Esophagus muscularis mucosa (tissue), 4 donors: ENCODE results near the gene FAM209B. TPM values are rescaled to one million over a fixed set of nuclear protein-coding genes. Genes with fewer than 3 reads are reported as not detected.
"Not testable (repeated sequence)": the region's sequence is repeated elsewhere in the genome, so short reads cannot be mapped to it uniquely, and the experiment has no call there.

ENCODE experiments used
- DNase-seq: peaks from one replicate; pipeline ENCODE4 v3.0.0-alpha.2; 2017; ENCODE audit errors: extremely low spot score
- H3K27ac ChIP-seq, 4 donors: fragments of 200-600 bp; sonication (generic); replicated peaks in 1 of 4; 1 replicate in 3 of 4; 2 replicates in 1 of 4; pipeline ENCODE4 v1.5.1; 2016 to 2019; ENCODE audit warnings: mild to moderate bottlenecking in 1 of 4
- H3K27me3 ChIP-seq, 4 donors: fragments of 200-600 bp; sonication (generic); one replicate each; pipeline versions ENCODE4 v1.5.1 to v1.6.0; 2016 to 2019
- H3K36me3 ChIP-seq, 4 donors: fragments of 200-600 bp; sonication (generic); one replicate each; pipeline ENCODE4 v1.5.1; 2016 to 2019
- H3K4me1 ChIP-seq, 4 donors: fragments of 200-600 bp; sonication (generic); one replicate each; pipeline ENCODE4 v1.5.1; 2016 to 2019
- H3K4me3 ChIP-seq, 4 donors: fragments of 200-600 bp; sonication (generic); 1 replicate in 2 of 4; 2 replicates in 2 of 4; pipeline ENCODE4 v1.5.1; 2016 to 2019; ENCODE audit warnings: mild to moderate bottlenecking in 4 of 4, moderate library complexity in 1 of 4
- H3K9me3 ChIP-seq, 4 donors: fragments of 200-600 bp; sonication (generic); 1 replicate in 3 of 4; 2 replicates in 1 of 4; pipeline ENCODE4 v1.5.1; 2016 to 2019
- EP300 ChIP-seq: sonication (generic); formaldehyde crosslinking; IDR thresholded peaks from one replicate; pipeline ENCODE4 v1.6.1; 2017; ENCODE audit warnings: antibody characterized with exemption
- POLR2A ChIP-seq: fragments of 450-650 bp; IDR thresholded peaks from one replicate; pipeline ENCODE4 v1.6.1; 2017; ENCODE audit warnings: antibody characterized with exemption, moderate library complexity, mild to moderate bottlenecking, low read depth
- POLR2AphosphoS5 ChIP-seq, 2 donors: sonication (generic); formaldehyde crosslinking; IDR thresholded peaks; one replicate each; pipeline ENCODE4 v1.6.1; 2017; ENCODE audit warnings: antibody characterized with exemption in 2 of 2
- WGBS: methylation state at CpG from one replicate; pipeline ENCODE4 v1.1.5; 2018; 5-methylcytosine and 5-hydroxymethylcytosine counted together
- intact Hi-C: fragments of 100-400 bp; cut with DNase I; formaldehyde crosslinking; loops from one replicate; pipeline ENCODE4 v1.15.1; 2023
- total RNA-seq, 4 donors: library from RNA; depleted of rRNA; stranded (reverse); fragments of >200 nt; gene quantifications; one replicate each; pipeline versions ENCODE4 v1.1.0 to v1.2.1, GENCODE V29; 2016
- TF ChIP-seq, protein P1 (sequence below), 3 experiments: fragments of 200-600 bp in 2 of 3; fragments of 450-650 bp in 1 of 3; sonication (generic) in 2 of 3; IDR thresholded peaks; one replicate each; pipeline ENCODE4 v1.5.1; 2017 to 2019; ENCODE audit warnings: antibody characterized with exemption in 3 of 3, mild to moderate bottlenecking in 2 of 3, moderate library complexity in 1 of 3

The FAM209B gene
- total RNA-seq, 4 donors from 2014 or later: 0.52 TPM; not detected in 3

- intact Hi-C loops: no loop called here
- no peak overlapping the region for H3K27ac ChIP-seq
- no peaks in the 10 kb centered on the region for H3K9me3 ChIP-seq
- 71% methylated on average over 6 of the region's 6 CpGs for WGBS
- TF ChIP-seq EP300: no peak
- TF ChIP-seq POLR2A: no peak
- TF ChIP-seq POLR2AphosphoS5 (IDR thresholded peaks at IDR 0.05): no peak
- TF ChIP-seq, protein P1, sequence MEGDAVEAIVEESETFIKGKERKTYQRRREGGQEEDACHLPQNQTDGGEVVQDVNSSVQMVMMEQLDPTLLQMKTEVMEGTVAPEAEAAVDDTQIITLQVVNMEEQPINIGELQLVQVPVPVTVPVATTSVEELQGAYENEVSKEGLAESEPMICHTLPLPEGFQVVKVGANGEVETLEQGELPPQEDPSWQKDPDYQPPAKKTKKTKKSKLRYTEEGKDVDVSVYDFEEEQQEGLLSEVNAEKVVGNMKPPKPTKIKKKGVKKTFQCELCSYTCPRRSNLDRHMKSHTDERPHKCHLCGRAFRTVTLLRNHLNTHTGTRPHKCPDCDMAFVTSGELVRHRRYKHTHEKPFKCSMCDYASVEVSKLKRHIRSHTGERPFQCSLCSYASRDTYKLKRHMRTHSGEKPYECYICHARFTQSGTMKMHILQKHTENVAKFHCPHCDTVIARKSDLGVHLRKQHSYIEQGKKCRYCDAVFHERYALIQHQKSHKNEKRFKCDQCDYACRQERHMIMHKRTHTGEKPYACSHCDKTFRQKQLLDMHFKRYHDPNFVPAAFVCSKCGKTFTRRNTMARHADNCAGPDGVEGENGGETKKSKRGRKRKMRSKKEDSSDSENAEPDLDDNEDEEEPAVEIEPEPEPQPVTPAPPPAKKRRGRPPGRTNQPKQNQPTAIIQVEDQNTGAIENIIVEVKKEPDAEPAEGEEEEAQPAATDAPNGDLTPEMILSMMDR (IDR thresholded peaks at IDR 0.05): no peak
- H3K4me3 ChIP-seq: no peak overlapping the region
- no peaks in the 10 kb centered on the region for H3K27me3 ChIP-seq
- H3K36me3 ChIP-seq: no peaks in the 10 kb centered on the region
- no peak for DNase-seq
- H3K4me1 ChIP-seq: peaks cover 9 to 17% (median 10%) of the 10 kb centered on the region in 4 donors
Observed at GRCh38 chr20:56558968-56559367, 25.9 kb downstream of the FAM209B start.

DNA sequence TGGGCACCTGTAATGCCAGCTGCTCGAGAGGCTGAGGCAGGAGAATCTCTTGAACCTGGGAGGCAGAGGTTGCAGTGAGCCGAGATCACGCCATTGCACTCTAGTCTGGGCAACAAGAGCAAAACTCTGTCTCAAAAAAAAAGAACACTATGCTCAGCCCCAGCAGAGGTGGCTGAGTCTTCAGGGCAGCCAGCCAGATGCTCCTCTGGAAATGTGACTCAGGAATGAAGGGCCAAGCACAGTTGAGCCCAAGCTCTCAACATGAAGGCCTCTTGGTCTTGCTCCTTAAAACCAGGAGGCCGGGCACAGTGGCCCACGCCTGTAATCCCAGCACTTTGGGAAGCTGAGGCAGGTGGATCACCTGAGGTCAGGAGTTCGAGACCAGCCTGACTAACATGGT, 31.5 kb downstream of the FAM209B start:
- H3K4me1 ChIP-seq: peaks cover 0 to 11% (median 2%) of the 10 kb centered on the region in 4 donors
- H3K27ac ChIP-seq, H3K9me3 ChIP-seq, H3K4me3 ChIP-seq, H3K36me3 ChIP-seq, H3K27me3 ChIP-seq, intact Hi-C loops, DNase-seq: not testable (repeated sequence)
- WGBS: 93% methylated on average over 6 of the region's 6 CpGs

- TF ChIP-seq POLR2AphosphoS5 (IDR thresholded peaks at IDR 0.05) (no peak), POLR2A (no peak)
- TF ChIP-seq, protein P1 (IDR thresholded peaks at IDR 0.05): no peak
- Histone ChIP-seq H3K27me3 (no peaks in the 10 kb centered on the region), H3K4me1 (peaks cover 0 to 8% (median 2%) of the 10 kb centered on the region in 4 donors), H3K4me3 (no peak overlapping the region), H3K27ac (no peak overlapping the region), H3K9me3 (no peaks in the 10 kb centered on the region), H3K36me3 (no peaks in the 10 kb centered on the region)
- intact Hi-C loops: no loop called here
- no peak for DNase-seq
- WGBS: 84% methylated on average over 4 of the region's 4 CpGs
Observed at GRCh38 chr20:56565511-56565910, 32.5 kb downstream of the FAM209B start.

DNA sequence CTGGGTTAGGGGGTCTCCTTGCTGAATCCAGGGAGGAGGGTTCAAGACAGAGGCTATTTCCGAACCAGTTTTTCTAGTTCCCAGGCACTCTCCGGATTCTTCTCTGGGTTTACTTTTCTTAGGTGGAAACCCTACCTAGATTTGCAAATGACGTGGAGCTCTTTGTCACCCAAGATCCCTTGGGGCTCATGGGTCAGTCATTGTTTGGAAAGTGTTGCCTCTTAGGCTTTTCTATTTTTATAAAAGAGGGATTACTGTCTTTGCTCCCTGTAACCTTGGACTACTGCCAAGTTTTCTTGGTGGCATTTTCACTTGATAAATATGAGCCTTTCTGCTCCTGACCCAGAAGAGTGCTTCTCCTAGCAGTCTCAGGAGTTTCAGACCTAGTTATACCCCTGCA, 33.6 kb downstream of the FAM209B start:
- TF ChIP-seq POLR2A (no peak), EP300 (no peak), POLR2AphosphoS5 (IDR thresholded peaks at IDR 0.05) (no peak)
- TF ChIP-seq, protein P1 (IDR thresholded peaks at IDR 0.05): no peak

GRCh38 chr20:56570832-56571231, 37.8 kb downstream of the FAM209B start:
- no peak for TF ChIP-seq POLR2A
- TF ChIP-seq POLR2AphosphoS5 (IDR thresholded peaks at IDR 0.05): no peak
- no peak for TF ChIP-seq EP300
- TF ChIP-seq, protein P1 (IDR thresholded peaks at IDR 0.05): no peak
- DNase-seq: no peak
- Histone ChIP-seq H3K4me3 (no peak overlapping the region), H3K27me3 (no peaks in the 10 kb centered on the region), H3K4me1 (peaks cover 0 to 8% (median 2%) of the 10 kb centered on the region in 4 donors), H3K36me3 (no peaks in the 10 kb centered on the region), H3K9me3 (no peaks in the 10 kb centered on the region), H3K27ac (no peak overlapping the region)
- intact Hi-C loops: no loop called here
- whole genome bisulfite sequencing: 58% methylated on average over 2 of the region's 2 CpGs

More for the DNA sequence above, 33.6 kb downstream of the FAM209B start:
- H3K4me3 ChIP-seq: no peak overlapping the region
- no peaks in the 10 kb centered on the region for H3K36me3 ChIP-seq
- H3K27ac ChIP-seq: no peak overlapping the region
- 60% methylated on average over 3 of the region's 3 CpGs for WGBS
- H3K9me3 ChIP-seq: no peaks in the 10 kb centered on the region
- H3K4me1 ChIP-seq: peaks cover 0 to 8% (median 2%) of the 10 kb centered on the region in 4 donors
- intact Hi-C loops: no loop called here
- DNase-seq: no peak
- H3K27me3 ChIP-seq: no peaks in the 10 kb centered on the region
